Measurements from ENCODE around the gene PRDM11. TPM values are rescaled to one million over a fixed set of nuclear protein-coding genes. Genes with fewer than 3 reads are reported as not detected.

The PRDM11 gene
- total RNA-seq, 1 experiment from 2014 or later = 10.7 TPM

DNA sequence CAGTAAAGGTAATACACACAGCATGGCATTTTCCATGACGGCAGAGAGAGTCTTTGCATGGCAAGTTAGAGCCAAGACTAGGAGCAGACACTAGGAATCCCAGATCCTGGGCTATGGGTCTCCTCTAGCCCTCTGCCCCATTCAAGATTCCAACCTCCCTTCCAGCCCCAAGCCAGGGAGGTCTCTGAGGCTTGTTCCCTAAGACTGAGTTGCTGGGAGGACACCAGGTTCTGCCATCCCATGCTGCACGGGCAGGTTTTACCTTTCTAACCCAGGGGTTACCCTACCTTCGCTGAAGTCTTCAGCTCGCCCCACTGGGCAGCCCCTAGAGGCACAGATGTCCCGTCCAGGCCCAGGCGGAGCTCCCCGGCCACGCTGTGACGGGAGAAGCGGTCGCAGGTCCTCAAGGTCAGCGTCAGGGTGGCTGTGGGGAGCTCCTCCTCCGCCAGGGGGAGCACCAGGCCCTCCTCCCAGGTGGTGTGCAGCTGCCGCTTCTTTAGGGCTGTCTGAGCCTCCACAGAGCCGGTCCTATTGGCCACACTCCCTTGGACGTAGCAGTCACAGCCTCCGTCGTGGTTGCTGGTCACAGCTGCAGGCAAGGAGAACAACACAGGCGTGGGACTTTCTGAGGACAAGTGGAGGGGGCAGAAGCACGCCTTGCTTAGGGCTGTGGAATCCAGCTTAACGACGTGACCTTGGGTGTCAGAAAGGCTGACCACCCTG lies 105.9 kb downstream of the PRDM11 start:
- H3K36me3 ChIP-seq (ENCODE audit: low read depth) = no peaks in the 10 kb centered on the region
- no peaks in the 10 kb centered on the region for H3K9me2 ChIP-seq (ENCODE audit: insufficient read depth)
- ChIA-PET CTCF (interaction anchor here (1.1 kb wide), 1 partner anchor 142 kb away, joined by 4 read pairs; no protein-coding TSS in a partner anchor), POLR2A (ENCODE audit: unreplicated experiment) (no interaction called here)
- TF ChIP-seq EZH2 (IDR thresholded peaks at IDR 0.05; ENCODE audit: low read depth) = no peak
- TF ChIP-seq, protein P1, sequence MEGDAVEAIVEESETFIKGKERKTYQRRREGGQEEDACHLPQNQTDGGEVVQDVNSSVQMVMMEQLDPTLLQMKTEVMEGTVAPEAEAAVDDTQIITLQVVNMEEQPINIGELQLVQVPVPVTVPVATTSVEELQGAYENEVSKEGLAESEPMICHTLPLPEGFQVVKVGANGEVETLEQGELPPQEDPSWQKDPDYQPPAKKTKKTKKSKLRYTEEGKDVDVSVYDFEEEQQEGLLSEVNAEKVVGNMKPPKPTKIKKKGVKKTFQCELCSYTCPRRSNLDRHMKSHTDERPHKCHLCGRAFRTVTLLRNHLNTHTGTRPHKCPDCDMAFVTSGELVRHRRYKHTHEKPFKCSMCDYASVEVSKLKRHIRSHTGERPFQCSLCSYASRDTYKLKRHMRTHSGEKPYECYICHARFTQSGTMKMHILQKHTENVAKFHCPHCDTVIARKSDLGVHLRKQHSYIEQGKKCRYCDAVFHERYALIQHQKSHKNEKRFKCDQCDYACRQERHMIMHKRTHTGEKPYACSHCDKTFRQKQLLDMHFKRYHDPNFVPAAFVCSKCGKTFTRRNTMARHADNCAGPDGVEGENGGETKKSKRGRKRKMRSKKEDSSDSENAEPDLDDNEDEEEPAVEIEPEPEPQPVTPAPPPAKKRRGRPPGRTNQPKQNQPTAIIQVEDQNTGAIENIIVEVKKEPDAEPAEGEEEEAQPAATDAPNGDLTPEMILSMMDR (conservative IDR thresholded peaks at IDR 0.05) = peak; percentile 76
- intact Hi-C loops (cut with micrococcal nuclease; ENCODE audit: unreplicated experiment) = loop anchor here (2.0 kb wide), 1 partner anchor 41 kb away; no protein-coding TSS in a partner anchor
- no peaks in the 10 kb centered on the region for H3K9me3 ChIP-seq (ENCODE audit: insufficient read depth, low read depth)
- H3K4me1 ChIP-seq (replicated peaks; ENCODE audit: insufficient read depth) = no peaks in the 10 kb centered on the region
- no peak overlapping the region for H3K4me2 ChIP-seq
- peaks cover 48% of the 10 kb centered on the region for H3K27me3 ChIP-seq (ENCODE audit: insufficient read depth, low read depth)
- BruUV-seq (replicated peaks) = no TSS peak
- no peak overlapping the region for H3K4me3 ChIP-seq
- no peaks in the 10 kb centered on the region for H3F3A ChIP-seq (ENCODE audit: insufficient read depth, low read depth)
- H3K27ac ChIP-seq = no peak overlapping the region
- DNase-seq = peak in 1 of 2 experiments; percentile 38
- no peaks in the 10 kb centered on the region for H4K20me1 ChIP-seq (ENCODE audit: insufficient read depth)
- no peaks in the 10 kb centered on the region for H3K79me2 ChIP-seq (ENCODE audit: low read depth)
- no peak overlapping the region for H2AFZ ChIP-seq

DNA sequence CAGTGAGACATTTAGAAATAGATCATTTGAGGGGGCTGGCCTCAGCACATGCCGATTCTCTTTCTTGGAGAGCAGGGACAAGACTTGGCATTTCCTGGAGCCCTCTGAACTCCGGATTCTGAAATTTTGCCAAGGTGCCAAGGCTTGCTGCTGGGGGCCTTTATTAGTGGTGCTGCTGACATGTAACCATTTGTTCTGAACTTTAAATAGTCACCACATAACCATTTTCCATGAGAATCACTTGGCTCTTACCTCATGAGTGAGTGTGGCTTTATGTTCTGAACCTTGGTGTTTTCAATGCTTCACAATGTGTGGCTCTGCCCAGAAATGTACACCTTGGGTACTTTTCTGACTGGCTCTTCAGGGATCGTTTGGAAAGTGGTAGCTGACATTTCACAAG lies 106.4 kb downstream of the PRDM11 start:
- Histone ChIP-seq H3K36me3 (ENCODE audit: low read depth) (no peaks in the 10 kb centered on the region), H3K4me2 (no peak overlapping the region), H3K27me3 (ENCODE audit: insufficient read depth, low read depth) (peaks cover 44% of the 10 kb centered on the region), H3K9me2 (ENCODE audit: insufficient read depth) (no peaks in the 10 kb centered on the region), H3F3A (ENCODE audit: insufficient read depth, low read depth) (no peaks in the 10 kb centered on the region), H3K4me3 (no peak overlapping the region), H3K27ac (no peak overlapping the region), H3K9me3 (ENCODE audit: insufficient read depth, low read depth) (no peaks in the 10 kb centered on the region), H3K4me1 (replicated peaks; ENCODE audit: insufficient read depth) (no peaks in the 10 kb centered on the region), H4K20me1 (ENCODE audit: insufficient read depth) (no peaks in the 10 kb centered on the region), H3K79me2 (ENCODE audit: low read depth) (no peaks in the 10 kb centered on the region), H2AFZ (no peak overlapping the region)
- intact Hi-C loops (cut with micrococcal nuclease; ENCODE audit: unreplicated experiment) = loop anchor here (2.0 kb wide), 1 partner anchor 40 kb away; no protein-coding TSS in a partner anchor
- TF ChIP-seq, protein P1 (conservative IDR thresholded peaks at IDR 0.05) = no peak
- TF ChIP-seq EZH2 (IDR thresholded peaks at IDR 0.05; ENCODE audit: low read depth) = no peak
- BruUV-seq (replicated peaks) = no TSS peak
- DNase-seq = no peak
- CTCF ChIA-PET = interaction anchor here (1.1 kb wide), 1 partner anchor 142 kb away, joined by 4 read pairs; no protein-coding TSS in a partner anchor
- POLR2A ChIA-PET (ENCODE audit: unreplicated experiment) = no interaction called here

DNA sequence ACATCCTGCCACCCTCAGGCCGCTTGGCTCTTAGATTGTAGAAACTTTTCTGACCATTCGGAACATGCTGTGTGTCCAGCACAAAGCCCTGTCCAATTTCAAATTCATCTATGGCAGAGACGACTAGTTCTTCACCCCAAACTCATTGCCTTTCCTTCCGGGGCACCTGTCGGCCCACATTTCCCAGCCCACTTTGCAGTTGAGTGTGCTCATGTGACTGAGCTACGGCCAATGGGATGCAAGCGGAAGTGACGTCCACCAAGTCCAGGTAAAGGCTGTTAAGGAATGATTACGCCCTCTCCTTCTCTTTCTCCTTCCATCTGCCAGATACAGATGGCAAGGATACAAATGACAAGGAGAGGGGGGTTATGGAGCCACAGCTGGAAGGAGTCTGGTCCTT lies 107.2 kb downstream of the PRDM11 start:
- Histone ChIP-seq H2AFZ (no peak overlapping the region), H3F3A (ENCODE audit: insufficient read depth, low read depth) (no peaks in the 10 kb centered on the region), H4K20me1 (ENCODE audit: insufficient read depth) (no peaks in the 10 kb centered on the region), H3K9me3 (ENCODE audit: insufficient read depth, low read depth) (no peaks in the 10 kb centered on the region), H3K4me1 (replicated peaks; ENCODE audit: insufficient read depth) (no peaks in the 10 kb centered on the region), H3K27me3 (ENCODE audit: insufficient read depth, low read depth) (peaks cover 40% of the 10 kb centered on the region), H3K79me2 (ENCODE audit: low read depth) (no peaks in the 10 kb centered on the region), H3K9me2 (ENCODE audit: insufficient read depth) (no peaks in the 10 kb centered on the region), H3K27ac (no peak overlapping the region), H3K4me2 (no peak overlapping the region), H3K4me3 (no peak overlapping the region), H3K36me3 (ENCODE audit: low read depth) (no peaks in the 10 kb centered on the region)
- TF ChIP-seq EZH2 (IDR thresholded peaks at IDR 0.05; ENCODE audit: low read depth) = no peak
- TF ChIP-seq, protein P1 (conservative IDR thresholded peaks at IDR 0.05) = no peak
- ChIA-PET POLR2A (ENCODE audit: unreplicated experiment) (no interaction called here), CTCF (no interaction called here)
- intact Hi-C loops (cut with micrococcal nuclease; ENCODE audit: unreplicated experiment) = loop anchor here (2.0 kb wide), 1 partner anchor 39 kb away; no protein-coding TSS in a partner anchor
- no TSS peak for BruUV-seq (replicated peaks)
- no peak for DNase-seq

All from PC-9 (cell line).